GM08714 (cell line): ENCODE measurements around the gene DSG3.

Experiments used
- H3K4me3 ChIP-seq: fragments of 200-500 bp; sonication (Bioruptor generic); 2 replicates; pipeline ENCODE4 v1.5.1; 2014; ENCODE audit warnings: mild to moderate bottlenecking, low read length, inconsistent platforms
- ZNF274 ChIP-seq: IDR thresholded peaks from 2 replicates; pipeline ENCODE4 v1.6.1; 2012; ENCODE audit warnings: mild to moderate bottlenecking, low read depth, low read length

DSG3 gene

DNA sequence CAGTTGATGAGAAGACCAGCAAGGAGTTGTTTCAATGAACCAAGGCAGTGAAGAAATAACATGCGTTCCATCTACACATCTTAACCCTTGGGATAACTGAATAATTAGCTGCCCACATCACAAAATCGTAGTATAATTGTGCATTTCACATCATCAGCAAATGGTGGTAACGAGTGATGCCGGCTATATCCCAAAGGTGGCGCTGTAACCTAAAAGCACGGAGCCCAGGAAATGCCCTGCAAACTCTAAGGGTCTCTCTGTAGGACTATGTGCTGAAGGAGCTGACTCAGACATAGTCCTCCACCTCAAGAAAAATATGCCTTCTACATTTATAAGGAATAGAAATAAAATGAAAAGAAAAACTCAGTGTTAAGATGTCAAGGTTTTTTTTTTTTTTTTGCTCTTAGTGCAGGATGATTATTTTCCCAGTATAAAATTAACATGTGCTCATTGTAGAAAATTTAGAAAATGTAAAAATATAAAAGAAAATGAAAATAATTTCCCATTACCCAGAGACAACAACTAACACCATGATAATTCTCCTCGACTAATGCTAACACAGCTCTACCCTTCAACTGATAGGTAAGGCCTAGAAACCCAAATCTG lies 23.1 kb upstream of the DSG3 start:
- H3K4me3 ChIP-seq, result no peak overlapping the region
- no peak for TF ChIP-seq ZNF274

DNA sequence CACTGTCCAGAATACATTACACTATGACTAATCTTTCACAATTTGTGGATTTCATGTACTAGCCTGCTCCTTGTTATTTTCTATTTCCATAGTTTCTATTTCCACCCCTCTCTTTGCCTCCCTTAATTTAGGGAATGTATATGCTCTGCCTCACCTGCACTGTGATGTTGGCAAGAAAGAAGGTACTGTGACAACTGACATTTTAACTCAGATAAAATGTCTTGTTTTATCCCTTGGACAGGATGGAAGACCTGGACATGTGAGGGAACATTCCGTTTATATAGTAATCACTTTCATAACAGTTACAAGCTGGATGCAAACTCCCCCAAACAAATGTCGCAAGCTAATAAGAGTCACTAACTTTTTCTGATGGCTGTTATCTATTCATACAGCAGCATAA lies 21.5 kb upstream of the DSG3 start:
- no peak for TF ChIP-seq ZNF274
- H3K4me3 ChIP-seq, result no peak overlapping the region

DNA sequence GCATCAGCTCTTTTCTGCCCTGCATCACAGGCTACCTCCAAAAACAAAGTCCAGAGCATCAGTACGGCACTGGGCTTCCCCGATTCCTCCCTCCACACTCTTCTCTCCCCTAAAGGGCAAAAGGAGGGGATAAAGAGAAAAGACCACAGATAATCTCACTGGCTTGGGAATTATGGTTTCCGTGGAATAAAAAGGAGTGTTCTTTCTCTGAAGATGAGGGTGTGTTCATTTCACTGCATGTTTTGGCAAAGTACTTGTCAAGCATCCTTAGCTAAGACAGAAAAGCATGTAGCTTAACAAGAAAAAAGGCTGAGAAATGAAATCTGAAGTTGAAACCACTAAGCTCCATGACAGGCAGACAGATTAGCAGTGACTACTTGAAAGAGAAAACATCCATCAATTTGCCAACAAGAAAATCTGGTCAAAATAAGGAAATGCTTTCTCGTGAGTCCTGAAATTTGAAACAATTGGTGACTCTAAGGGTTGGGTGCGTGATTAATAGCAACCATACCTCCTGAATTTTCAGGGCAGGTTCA lies 20.6 kb upstream of the DSG3 start:
- no peak for TF ChIP-seq ZNF274
- no peak overlapping the region for H3K4me3 ChIP-seq

GRCh38 chr18:31428211-31428610 lies 19.3 kb upstream of the DSG3 start:
- TF ChIP-seq ZNF274, result no peak
- no peak overlapping the region for H3K4me3 ChIP-seq

GRCh38 chr18:31429623-31430022 lies 17.9 kb upstream of the DSG3 start:
- TF ChIP-seq ZNF274, result no peak
- no peak overlapping the region for H3K4me3 ChIP-seq

DNA sequence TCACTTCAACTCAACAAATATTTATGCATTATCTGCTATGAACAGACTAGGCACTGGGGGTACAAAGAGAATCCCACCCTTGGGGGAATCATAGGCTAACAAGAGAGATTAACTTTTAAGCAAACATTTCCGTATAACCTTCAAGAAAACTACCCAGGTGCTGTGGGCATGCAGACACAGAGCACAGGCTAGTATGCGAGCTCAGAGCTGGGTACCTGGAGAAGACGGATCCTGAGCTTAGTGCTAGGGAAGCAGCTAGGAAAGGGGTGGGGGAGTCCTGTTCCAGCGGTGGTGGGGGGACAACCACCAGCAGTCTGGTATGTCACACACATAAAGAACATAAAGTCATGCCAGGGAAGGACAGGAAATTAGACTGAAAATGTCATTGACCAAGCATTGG lies 17.5 kb upstream of the DSG3 start:
- no peak for TF ChIP-seq ZNF274
- no peak overlapping the region for H3K4me3 ChIP-seq

GRCh38 chr18:31430554-31430953 lies 17.0 kb upstream of the DSG3 start:
- no peak for TF ChIP-seq ZNF274
- H3K4me3 ChIP-seq, result no peak overlapping the region

GRCh38 chr18:31432316-31432715 lies 15.2 kb upstream of the DSG3 start:
- H3K4me3 ChIP-seq, result no peak overlapping the region
- no peak for TF ChIP-seq ZNF274

GRCh38 chr18:31436825-31437224 lies 10.7 kb upstream of the DSG3 start:
- no peak overlapping the region for H3K4me3 ChIP-seq
- no peak for TF ChIP-seq ZNF274

DNA sequence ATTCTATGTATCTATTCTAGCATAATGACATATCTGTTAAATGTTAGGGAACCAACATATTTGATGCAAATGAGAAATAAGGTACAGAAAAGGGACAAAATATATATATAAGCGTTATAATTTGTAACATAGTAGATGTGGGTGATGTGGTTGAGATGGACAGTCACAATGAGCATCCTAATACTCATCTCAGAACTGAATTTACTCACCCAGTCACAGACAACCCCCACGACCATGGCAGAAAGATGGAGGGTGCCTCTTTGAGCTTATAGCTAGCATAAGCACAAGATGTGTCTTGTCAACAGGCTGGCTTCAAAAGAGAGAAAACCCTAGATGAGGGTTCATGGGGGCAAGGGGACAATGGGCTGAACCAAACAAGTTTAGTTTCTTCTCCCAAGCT lies 9.1 kb upstream of the DSG3 start:
- no peak overlapping the region for H3K4me3 ChIP-seq
- TF ChIP-seq ZNF274, result no peak

- no peak overlapping the region for H3K4me3 ChIP-seq
- TF ChIP-seq ZNF274, result no peak
Measured at GRCh38 chr18:31439807-31440325, 7.7 kb upstream of the DSG3 start.

GRCh38 chr18:31440787-31441186 lies 6.8 kb upstream of the DSG3 start:
- TF ChIP-seq ZNF274, result no peak
- no peak overlapping the region for H3K4me3 ChIP-seq

DNA sequence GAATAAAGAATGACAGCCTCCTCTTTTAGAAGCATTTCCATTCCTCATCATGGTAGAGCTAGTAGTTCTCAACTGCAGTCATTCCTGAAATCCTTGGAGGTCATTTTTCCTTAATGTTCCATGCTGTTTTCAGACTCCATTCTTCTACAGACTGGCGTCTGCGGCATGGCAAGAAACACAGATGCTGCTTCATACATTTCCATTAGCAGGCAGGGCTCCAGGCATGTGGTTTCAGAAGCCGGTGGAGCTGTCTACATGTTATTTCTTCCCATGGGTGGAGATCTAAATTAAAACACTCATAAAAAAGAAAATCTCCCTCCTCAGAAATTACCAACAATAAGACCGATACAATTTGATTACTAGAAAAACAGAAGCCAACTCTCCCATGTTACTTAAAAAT lies 6.0 kb upstream of the DSG3 start:
- no peak overlapping the region for H3K4me3 ChIP-seq
- TF ChIP-seq ZNF274, result no peak

DNA sequence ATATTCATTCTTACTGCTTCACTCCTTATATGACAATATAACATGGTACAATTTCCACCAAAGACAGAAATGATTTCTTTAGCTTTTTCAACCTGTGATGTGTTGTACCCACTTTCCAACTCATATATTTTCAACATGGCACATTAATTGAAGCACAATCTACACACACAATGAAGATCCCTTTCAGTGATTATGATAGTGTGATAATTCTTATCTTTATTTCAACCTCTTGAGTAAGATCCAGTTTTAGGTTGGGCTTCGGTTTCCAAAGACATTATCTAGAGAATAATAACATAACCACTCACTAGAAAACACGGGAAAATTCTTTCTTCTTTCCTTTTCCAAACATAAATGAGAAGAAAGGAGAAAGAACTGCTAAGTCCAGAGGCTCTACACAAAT lies 3.4 kb upstream of the DSG3 start:
- H3K4me3 ChIP-seq, result no peak overlapping the region
- TF ChIP-seq ZNF274, result no peak

DNA sequence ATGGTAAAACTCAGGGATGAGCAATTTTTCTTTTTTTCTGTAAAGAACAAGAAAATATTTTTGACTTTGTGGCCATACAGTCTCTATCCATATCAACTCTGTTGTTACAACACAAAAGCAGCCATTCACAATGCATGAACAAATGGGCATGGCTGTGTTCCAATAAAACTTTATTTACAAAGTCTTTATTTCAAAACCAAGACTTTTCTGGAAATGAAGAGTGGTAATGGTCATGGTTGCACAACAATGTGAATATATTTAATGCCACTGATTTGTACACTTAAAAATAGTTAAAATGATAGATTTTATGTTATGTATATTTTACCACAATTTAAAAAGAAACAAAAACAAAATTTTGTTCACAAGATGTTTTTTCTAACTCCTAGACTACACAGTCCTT lies 1.6 kb upstream of the DSG3 start:
- TF ChIP-seq ZNF274, result no peak

GRCh38 chr18:31446854-31447253 lies 687 bp upstream of the DSG3 start:
- TF ChIP-seq ZNF274, result no peak
- no peak overlapping the region for H3K4me3 ChIP-seq

More for the DNA sequence above, 1.6 kb upstream of the DSG3 start:
- H3K4me3 ChIP-seq, result no peak overlapping the region
